K562 (cell line): ENCODE measurements around the gene IRF2BP1. TPM values are rescaled to one million over a fixed set of nuclear protein-coding genes. Genes with fewer than 3 reads are reported as not detected.

ENCODE experiments used
- ATAC-seq: fragments of 200-7000 bp; cut with Tn5 transposase; 3 replicates; pipeline ENCODE4 v1.9.1; 2020; ENCODE audit warnings: moderate library complexity
- BruUV-seq: library from RNA; stranded (reverse); fragments of 400-500 nt; replicated peaks from 2 replicates; lab custom pipeline; 2021; lab: Mats Ljungman, UMichigan
- CTCF ChIA-PET: fragments of 300-600 bp; formaldehyde crosslinking; extraction: SDS; loops from one replicate; lab custom pipeline; 2021; ENCODE audit warnings: low intra/inter-chr PET ratio; lab: Yijun Ruan, JAX
- POLR2A ChIA-PET: fragments of 300-600, 350-650 bp; sonication (Branson Sonifier 250); formaldehyde crosslinking; extraction: SDS; loops from one replicate; lab custom pipeline; 2021; ENCODE audit warnings: antibody characterized with exemption, inconsistent platforms; lab: Yijun Ruan, JAX
- DNase-seq, 4 experiments: peaks; one replicate each; pipeline versions ENCODE4 v3.0.0 to v3.0.0-alpha.2; 2011 to 2018; ENCODE audit warnings: low spot score in 3 of 4, mixed read lengths in 3 of 4; ENCODE audit errors: extremely low read depth in 1 of 4
- FAIRE-seq: peaks from 2 replicates; lab custom pipeline; 2011; peaks lifted over from hg19 to GRCh38; lab: Jason Lieb, UNC
- H2AFZ ChIP-seq: 2 replicates; pipeline ENCODE4 v1.6.0; 2011; ENCODE audit warnings: low read depth, low read length, control low read depth, inconsistent platforms
- H3K27ac ChIP-seq: fragments of 200-600 bp; 3 replicates; pipeline ENCODE4 v1.8.0; 2011; ENCODE audit warnings: low read depth, mild to moderate bottlenecking, control low read depth, inconsistent platforms, low read length, moderate library complexity, mixed read lengths; ENCODE audit errors: extremely low read depth
- H3K27me3 ChIP-seq, 2 experiments: fragments of 300-600 bp in 1 of 2; 2 replicates in 1 of 2; 3 replicates in 1 of 2; pipeline versions ENCODE4 v1.6.0 to v1.8.0; 2011; ENCODE audit warnings: inconsistent platforms in 2 of 2, low read length in 2 of 2, mild to moderate bottlenecking in 1 of 2, mixed read lengths in 1 of 2, moderate library complexity in 1 of 2; ENCODE audit not compliant: control insufficient read depth in 2 of 2, insufficient read depth in 2 of 2
- H3K36me3 ChIP-seq: fragments of 300-600 bp; 3 replicates; pipeline ENCODE4 v1.8.0; 2011; ENCODE audit warnings: mild to moderate bottlenecking, low read length, inconsistent platforms; ENCODE audit not compliant: control insufficient read depth, insufficient read depth
- H3K4me1 ChIP-seq, 2 experiments: fragments of 200-600 bp in 1 of 2; replicated peaks in 1 of 2; 2 replicates in 1 of 2; 3 replicates in 1 of 2; pipeline versions ENCODE4 v1.5.1 to v1.8.0; 2011; ENCODE audit warnings: inconsistent platforms in 2 of 2, low read length in 2 of 2, mild to moderate bottlenecking in 1 of 2, mixed read lengths in 1 of 2, moderate library complexity in 1 of 2; ENCODE audit not compliant: control insufficient read depth in 2 of 2, insufficient read depth in 2 of 2
- H3K4me2 ChIP-seq: 2 replicates; pipeline ENCODE4 v1.6.1; 2011; ENCODE audit warnings: low read length, control low read depth, inconsistent platforms, mixed read lengths; ENCODE audit not compliant: insufficient read depth
- H3K4me3 ChIP-seq: fragments of 200-600 bp; sonication (generic), shearing (Covaris generic); 2 replicates; pipeline ENCODE4 v1.5.1; 2016; ENCODE audit warnings: control low read depth, inconsistent platforms
- H3K79me2 ChIP-seq: fragments of 200-600 bp; 3 replicates; pipeline ENCODE4 v1.8.0; 2011; ENCODE audit warnings: low read length, inconsistent platforms; ENCODE audit not compliant: control insufficient read depth, insufficient read depth
- H3K9ac ChIP-seq, 2 experiments: 2 replicates each; pipeline versions ENCODE4 v1.6.0 to v1.6.1; 2011; ENCODE audit warnings: low read depth in 2 of 2, low read length in 2 of 2, control low read depth in 1 of 2, inconsistent platforms in 1 of 2, mild to moderate bottlenecking in 1 of 2, mixed read lengths in 1 of 2; ENCODE audit not compliant: insufficient read depth in 1 of 2
- H3K9me1 ChIP-seq: one replicate; pipeline ENCODE4 v1.6.0; 2011; ENCODE audit warnings: inconsistent platforms, mild to moderate bottlenecking, low read length, moderate library complexity; ENCODE audit not compliant: control insufficient read depth, insufficient read depth
- H3K9me3 ChIP-seq: replicated peaks from 2 replicates; pipeline ENCODE4 v1.5.1; 2011; ENCODE audit warnings: low read depth, low read length, inconsistent platforms; ENCODE audit not compliant: control insufficient read depth, insufficient read depth
- H4K20me1 ChIP-seq: replicated peaks from 2 replicates; pipeline ENCODE4 v1.6.1; 2011; ENCODE audit warnings: low read length, inconsistent platforms, mixed read lengths; ENCODE audit not compliant: control insufficient read depth, insufficient read depth
- ATF1 ChIP-seq, 2 experiments: fragments of 450-650 bp in 1 of 2; IDR thresholded peaks; 2 replicates each; pipeline ENCODE4 v1.6.1; 2016; ENCODE audit warnings: missing compliant biosample characterization in 1 of 2, missing genetic modification characterization in 1 of 2
- E2F3 ChIP-seq: fragments of 250-450 bp; sonication (Bioruptor Pico); IDR thresholded peaks from 2 replicates; pipeline ENCODE4 v1.4.0; 2020; ENCODE audit warnings: mild to moderate bottlenecking
- MBD1 ChIP-seq: fragments of 250-450 bp; sonication (Bioruptor Pico); IDR thresholded peaks from 2 replicates; pipeline ENCODE4 v1.8.0; 2022; ENCODE audit warnings: inconsistent platforms
- MYNN ChIP-seq, 2 experiments: sonication (generic); formaldehyde crosslinking in 1 of 2; IDR thresholded peaks; 2 replicates each; pipeline versions ENCODE4 v1.5.0 to v1.6.1; 2016 to 2020; ENCODE audit warnings: antibody characterized with exemption in 1 of 2, missing genetic modification reagents in 1 of 2
- NR1H2 ChIP-seq: sonication (generic); formaldehyde crosslinking; IDR thresholded peaks from 2 replicates; pipeline ENCODE4 v1.4.0; 2020; ENCODE audit warnings: mild to moderate bottlenecking, missing genetic modification reagents
- NRF1 ChIP-seq, 2 experiments: fragments of 450-650 bp; IDR thresholded peaks in 1 of 2; conservative IDR thresholded peaks in 1 of 2; 2 replicates each; pipeline ENCODE4 v1.6.1; 2014; ENCODE audit warnings: mild to moderate bottlenecking in 2 of 2
- POLR2AphosphoS5 ChIP-seq: IDR thresholded peaks from 2 replicates; pipeline ENCODE4 v1.6.1; 2011; ENCODE audit warnings: mild to moderate bottlenecking, low read depth, low read length, moderate library complexity; ENCODE audit not compliant: control insufficient read depth, insufficient read depth
- PREB ChIP-seq: sonication (generic); formaldehyde crosslinking; IDR thresholded peaks from 2 replicates; pipeline ENCODE4 v1.8.1; 2023; ENCODE audit warnings: mild to moderate bottlenecking, missing genetic modification reagents
- RFX5 ChIP-seq: IDR thresholded peaks from 2 replicates; pipeline ENCODE4 v1.6.1; 2011; ENCODE audit warnings: low read depth, mild to moderate bottlenecking, improper control_type of control experiment, low read length
- ZNF165 ChIP-seq: fragments of 250-450 bp; sonication (Bioruptor Pico); IDR thresholded peaks from 2 replicates; pipeline ENCODE4 v1.4.0; 2020; ENCODE audit warnings: borderline replicate concordance
- ZNF780A ChIP-seq: fragments of 250-450 bp; sonication (Bioruptor Pico); IDR thresholded peaks from 2 replicates; pipeline ENCODE4 v1.5.0; 2021; ENCODE audit warnings: mild to moderate bottlenecking
- WGBS: fragments of 100-300 bp; shearing (Covaris generic); methylation state at CpG from one replicate; pipeline ENCODE4 v1.1.6; 2016; ENCODE audit warnings: low coverage, mixed read lengths; ENCODE audit not compliant: insufficient coverage; ENCODE audit errors: missing lambda C conversion rate; 5-methylcytosine and 5-hydroxymethylcytosine counted together
- in situ Hi-C: fragments of 300-500 bp; cut with MboI; formaldehyde crosslinking; loops from 4 replicates; pipeline ENCODE4 v1.15.0; 2018; ENCODE audit warnings: inconsistent platforms, mixed read lengths
- intact Hi-C: fragments of 100-400 bp; cut with micrococcal nuclease; formaldehyde crosslinking; loops from 2 replicates; pipeline ENCODE4 v1.14.2; 2022
- polyA plus RNA-seq, 8 experiments: library from polyadenylated mRNA; depleted of rRNA in 4 of 8; stranded (reverse) in 5 of 8; unstranded in 3 of 8; fragments of >200 nt; fragmentation: Nextera tagmentation in 2 of 8; fragmentation: Illumina TruSeq in 1 of 8; extraction: Ambion mirVana in 2 of 8; extraction: Trizol in 1 of 8; gene quantifications; 2 replicates each; pipeline versions ENCODE4 v1.2.1 to v1.2.3, GENCODE V29; 2011 to 2014; ENCODE audit warnings: inconsistent platforms in 1 of 8, missing spikeins in 1 of 8
- total RNA-seq, 7 experiments: library from RNA; depleted of rRNA in 6 of 7; stranded (reverse); fragments of >200 nt in 6 of 7; fragmentation: Illumina TruSeq in 2 of 7; extraction: Trizol in 2 of 7; gene quantifications; 2 replicates each; pipeline versions ENCODE4 v1.2.1 to v1.2.3, GENCODE V29; 2011 to 2021; ENCODE audit warnings: low replicate concordance in 1 of 7

The IRF2BP1 gene
- total and polyA plus RNA-seq, 9 of the 15 experiments (the other 6 are each of a cell fraction or from before 2014, with no cell fraction given): 0.61 to 35.9 (median 3.5) TPM

GRCh38 chr19:45881909-45882528 is 3.9 kb downstream of the IRF2BP1 start:
- WGBS: 38% methylated on average over 3 of the region's 4 CpGs
- Histone ChIP-seq H3K36me3 (peaks cover 13% of the 10 kb centered on the region; the same call in 1 of the 3 replicates), H3K4me2 (peak overlapping the region; percentile 86; the same call in 1 of the 2 replicates), H3K9me1 (no peaks in the 10 kb centered on the region), H3K4me1 (peaks cover 41 to 73% of the 10 kb centered on the region in 2 experiments), H4K20me1 (no peaks in the 10 kb centered on the region), H2AFZ (no peak overlapping the region), H3K9me3 (no peaks in the 10 kb centered on the region), H3K4me3 (no peak overlapping the region), H3K9ac (peak overlapping the region in 1 of 2 experiments; percentile 89; a peak in 2 of 4 replicates), H3K27me3 (no peaks in the 10 kb centered on the region), H3K27ac (no peak overlapping the region), H3K79me2 (peaks cover 25% of the 10 kb centered on the region)
- intact Hi-C loops (no loop called here), in situ Hi-C loops (no loop called here)
- DNase-seq (peak; percentile 53 to 61 (median 58)), FAIRE-seq (peak; percentile 40), ATAC-seq (no peak)
- BruUV-seq: no TSS peak
- ChIA-PET POLR2A (interaction anchor here (0.6 to 1.6 kb wide), 9 partner anchors 11 to 303 kb away, joined by 3 to 9 read pairs (median 3); partner anchors contain the start of gene SYMPK), CTCF (interaction anchor here (3.3 to 4.9 kb wide), 2 partner anchors 17 to 65 kb away, joined by 56 to 102 read pairs; partner anchors contain the start of genes FOXA3 and SYMPK)
- TF ChIP-seq ZNF780A (CRISPR knock-in tag) (no peak), E2F3 (CRISPR knock-in tag) (no peak), ATF1 (CRISPR knock-in tag; IDR thresholded peaks at IDR 0.05) (no peak), ATF1 (tag; IDR thresholded peaks at IDR 0.05) (no peak), MBD1 (no peak), ZNF165 (no peak), NR1H2 (no peak), POLR2AphosphoS5 (peak; percentile 74; the same call in 1 of the 2 replicates), MYNN (IDR thresholded peaks at IDR 0.05) (0 out of 2 replicates have a peak, but pooled peaks have one; percentile 12), MYNN (CRISPR knock-in tag; IDR thresholded peaks at IDR 0.05) (no peak), RFX5 (no peak), NRF1 (conservative IDR thresholded peaks at IDR 0.05 in 1 of 2, IDR thresholded peaks at IDR 0.05 in 1 of 2) (no peak), PREB (CRISPR knock-in tag) (no peak)
